NCI-H128 (cell line): Measurements from ENCODE around the gene BCAS1.
"Not testable (repeated sequence)": the region's sequence is repeated elsewhere in the genome, so short reads cannot be mapped to it uniquely, and the experiment has no call there.

Source experiments
- DNase-seq: peaks from one replicate; lab custom pipeline; 2025; ENCODE audit not compliant: unreplicated experiment; lab: John Stamatoyannopoulos, UW

BCAS1 gene

GRCh38 chr20:54020868-54021267 is 49.5 kb downstream of the BCAS1 start:
- no peak for DNase-seq

- no peak for DNase-seq
Observed at GRCh38 chr20:54020348-54020747, 50.0 kb downstream of the BCAS1 start.

GRCh38 chr20:54019585-54019984 is 50.8 kb downstream of the BCAS1 start:
- DNase-seq, result no peak

GRCh38 chr20:54019127-54019526 is 51.3 kb downstream of the BCAS1 start:
- DNase-seq, result no peak

DNA sequence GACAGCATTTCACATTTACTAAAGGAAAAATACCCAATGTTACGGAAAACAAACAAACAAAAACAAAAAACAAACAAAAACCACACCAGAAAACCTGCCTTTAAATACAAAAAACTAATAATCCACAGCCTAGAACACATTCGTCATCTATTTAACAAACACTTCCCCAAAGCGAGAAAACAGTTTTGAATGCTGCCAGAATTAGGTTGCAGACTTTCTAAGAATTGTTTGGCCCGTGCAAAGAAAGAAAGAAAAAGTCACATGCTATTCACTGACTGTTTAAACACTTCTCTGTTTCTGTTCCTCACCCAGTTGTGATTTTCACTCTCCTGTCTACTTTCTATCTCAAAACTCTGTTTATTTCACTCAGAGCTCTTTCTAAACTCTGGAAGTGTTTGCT is 52.5 kb downstream of the BCAS1 start:
- DNase-seq, result no peak

DNA sequence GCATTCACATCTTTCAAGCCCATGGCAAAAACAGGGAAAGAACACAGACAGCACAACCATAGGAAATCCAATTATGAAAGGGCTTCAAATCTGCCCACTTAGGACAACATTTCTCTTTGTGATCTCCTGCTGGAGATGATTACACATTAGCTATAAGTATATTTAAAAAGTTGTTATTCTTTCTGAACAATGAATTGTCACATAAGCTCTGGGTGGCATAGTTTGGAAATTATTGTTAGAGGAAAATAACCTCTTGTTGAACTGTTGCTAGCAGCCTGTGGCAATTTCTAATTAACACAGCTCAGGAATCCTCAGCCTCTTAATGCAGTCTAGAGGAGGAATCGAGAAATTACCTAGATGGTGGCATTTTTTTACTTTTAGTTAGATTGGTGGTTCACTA is 54.9 kb downstream of the BCAS1 start:
- no peak for DNase-seq

GRCh38 chr20:54014293-54014926 is 56.0 kb downstream of the BCAS1 start:
- no peak for DNase-seq

DNA sequence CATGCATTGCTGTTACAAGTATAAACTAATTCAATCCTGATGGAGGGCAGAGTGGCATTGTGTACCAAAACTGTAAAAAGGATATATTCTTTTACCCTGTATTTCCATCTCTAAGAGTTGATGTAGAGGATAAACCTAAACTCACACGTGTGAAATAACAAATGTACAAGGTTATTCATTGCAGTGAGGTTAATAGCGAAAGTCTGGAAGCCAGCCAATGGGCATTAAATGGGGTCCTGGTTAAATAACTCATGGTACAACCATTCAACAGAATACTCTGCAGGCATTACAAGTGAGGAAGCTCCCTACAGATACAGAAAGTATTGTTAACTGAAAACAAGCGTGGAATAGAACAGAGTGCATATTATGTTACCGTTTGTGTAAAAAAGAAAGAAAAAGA is 56.9 kb downstream of the BCAS1 start:
- no peak for DNase-seq

- DNase-seq, result no peak
Observed at GRCh38 chr20:54011346-54011745, 59.0 kb downstream of the BCAS1 start.

GRCh38 chr20:54006216-54006615 is 64.2 kb downstream of the BCAS1 start:
- not testable (repeated sequence) for DNase-seq

GRCh38 chr20:54005524-54005923 is 64.9 kb downstream of the BCAS1 start:
- DNase-seq, result no peak

GRCh38 chr20:54004445-54004844 is 65.9 kb downstream of the BCAS1 start:
- no peak for DNase-seq

- no peak for DNase-seq
Observed at GRCh38 chr20:54002741-54003140, 67.7 kb downstream of the BCAS1 start.

- no peak for DNase-seq
Observed at GRCh38 chr20:54002056-54002575, 68.3 kb downstream of the BCAS1 start.

- no peak for DNase-seq
Observed at GRCh38 chr20:54000914-54001313, 69.5 kb downstream of the BCAS1 start.

DNA sequence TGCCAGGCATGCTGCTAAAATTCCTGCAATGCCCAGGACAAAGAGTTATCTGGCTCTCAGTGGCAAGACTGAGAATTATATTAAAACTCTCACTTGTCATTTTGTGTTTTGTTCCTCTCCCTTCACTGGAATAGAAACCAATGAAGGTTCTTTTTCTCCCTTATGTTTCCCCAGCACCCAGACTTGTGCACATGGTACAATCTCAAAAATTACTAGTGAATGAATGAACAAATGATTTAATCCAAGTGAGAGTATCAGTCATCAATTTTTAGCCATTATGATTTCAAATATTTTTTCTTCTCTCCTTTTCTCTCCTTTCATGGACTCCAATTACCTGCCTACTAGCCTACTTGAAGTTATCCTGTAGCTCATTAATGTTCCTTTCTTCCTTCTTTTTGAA is 70.1 kb downstream of the BCAS1 start:
- DNase-seq, result no peak

DNA sequence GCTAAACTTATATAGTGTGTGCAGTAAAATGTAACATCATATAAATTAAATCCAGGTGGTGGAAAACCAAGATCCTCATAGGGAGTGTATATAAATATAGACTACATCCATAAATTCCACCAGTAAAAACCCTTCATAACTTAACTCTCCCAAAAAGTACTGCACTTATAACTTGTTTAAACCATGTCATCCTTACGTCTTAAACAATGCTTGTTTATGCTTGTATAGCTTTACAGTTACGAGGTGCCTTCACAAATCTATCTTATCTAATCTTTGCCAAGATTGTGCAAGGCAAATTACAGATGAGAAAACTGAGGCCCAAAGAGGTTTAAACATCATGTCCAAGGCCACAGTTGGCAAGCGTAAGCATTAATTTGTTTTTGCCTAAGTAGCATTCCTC is 71.3 kb downstream of the BCAS1 start:
- DNase-seq, result no peak

DNA sequence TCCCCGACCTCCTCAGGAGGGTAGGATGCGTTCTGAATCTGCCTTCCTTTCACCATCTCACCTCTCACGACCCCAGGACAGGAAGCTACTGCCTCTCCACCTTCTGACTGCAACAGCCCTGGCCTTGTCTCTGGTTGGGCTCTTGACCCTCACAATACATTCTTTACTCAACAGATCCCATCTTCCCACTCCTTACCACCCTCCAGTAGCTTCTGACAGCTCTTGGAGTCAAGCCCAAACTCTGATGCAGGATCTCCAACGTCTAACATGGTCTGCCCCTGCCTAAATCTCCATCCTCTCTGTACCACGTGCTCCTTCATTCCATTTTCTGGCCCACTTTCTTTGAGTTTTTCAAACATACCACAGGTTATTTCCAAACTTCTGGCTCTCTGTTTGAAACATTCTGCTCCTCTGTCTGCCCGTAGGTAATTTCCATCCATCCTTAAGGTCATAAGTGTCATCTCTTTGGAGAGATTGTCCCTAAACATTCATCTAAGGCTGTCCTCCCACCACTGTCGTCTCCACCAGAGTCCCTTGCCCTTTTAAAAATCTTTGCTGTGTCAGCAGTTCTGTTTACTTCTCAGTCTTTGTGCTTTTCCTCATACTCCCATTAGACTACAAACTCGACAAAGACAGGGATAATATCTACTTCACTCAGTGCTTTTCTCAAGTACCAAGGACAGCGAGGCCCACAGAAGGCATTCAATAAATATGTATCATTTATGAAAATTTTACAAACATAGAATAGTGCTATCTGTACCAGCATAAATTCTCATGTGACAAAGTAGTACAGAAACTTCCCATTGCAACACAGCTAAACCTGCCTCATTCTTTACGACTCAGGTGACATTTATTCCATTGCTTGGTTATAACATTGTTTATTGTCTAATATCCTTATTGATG is 73.6 kb downstream of the BCAS1 start:
- DNase-seq, result no peak

DNA sequence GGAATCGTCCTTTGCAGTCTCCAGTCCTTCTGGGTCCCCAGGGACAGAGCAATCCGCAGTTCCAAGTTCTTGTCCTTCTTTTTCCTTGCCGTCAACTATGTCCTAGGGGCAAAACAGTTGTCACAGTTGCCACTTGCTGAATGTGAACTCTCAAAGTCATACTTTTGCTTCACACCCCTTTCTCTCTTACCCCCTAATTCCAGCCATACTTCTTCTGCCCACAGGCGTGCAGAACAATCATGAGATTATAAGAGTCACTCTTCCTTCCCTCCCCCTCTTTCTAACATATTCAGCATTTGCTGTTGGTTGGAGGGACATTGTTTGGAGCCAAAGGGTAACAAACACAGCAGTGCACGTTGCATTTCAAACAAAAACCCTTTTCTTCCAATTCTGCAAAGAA is 74.4 kb downstream of the BCAS1 start:
- DNase-seq, result no peak

DNA sequence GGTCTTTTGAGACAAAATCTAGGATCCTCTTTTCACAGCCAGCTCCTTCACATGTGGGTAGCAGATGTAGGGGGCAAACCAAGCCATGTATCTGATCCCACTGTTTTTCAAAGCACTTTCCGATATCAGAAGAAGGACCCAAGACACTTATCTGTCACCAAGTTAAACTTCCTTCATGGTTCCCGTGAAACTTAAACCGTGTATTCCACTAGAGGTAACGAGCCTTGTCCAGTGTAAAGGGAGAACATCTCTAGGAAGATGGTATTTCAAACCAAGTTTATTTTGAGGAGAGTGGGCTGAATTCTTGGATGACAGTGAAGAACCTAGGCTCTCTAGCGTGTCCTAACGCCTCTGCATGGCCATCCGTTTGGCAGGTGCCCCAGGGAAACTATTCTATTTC is 76.3 kb downstream of the BCAS1 start:
- no peak for DNase-seq

DNA sequence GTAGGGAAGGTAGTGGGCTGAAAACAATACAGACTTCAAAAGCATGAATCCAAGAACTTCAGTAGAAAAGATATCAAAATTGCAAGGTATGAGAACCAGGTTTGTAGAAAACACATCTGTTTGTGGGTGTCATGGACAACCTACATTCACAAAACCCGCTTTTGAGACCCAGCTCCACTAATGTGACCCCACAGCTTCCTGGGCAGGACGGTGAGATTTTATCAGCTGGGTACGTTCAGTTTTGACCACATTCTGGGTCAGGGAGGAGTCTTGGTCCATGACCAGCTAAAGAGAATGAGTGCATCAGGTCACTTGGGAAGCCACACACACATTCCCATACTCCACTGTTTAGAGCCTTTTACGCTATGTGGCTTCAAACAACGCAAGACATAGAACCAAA is 77.1 kb downstream of the BCAS1 start:
- DNase-seq, result no peak

DNA sequence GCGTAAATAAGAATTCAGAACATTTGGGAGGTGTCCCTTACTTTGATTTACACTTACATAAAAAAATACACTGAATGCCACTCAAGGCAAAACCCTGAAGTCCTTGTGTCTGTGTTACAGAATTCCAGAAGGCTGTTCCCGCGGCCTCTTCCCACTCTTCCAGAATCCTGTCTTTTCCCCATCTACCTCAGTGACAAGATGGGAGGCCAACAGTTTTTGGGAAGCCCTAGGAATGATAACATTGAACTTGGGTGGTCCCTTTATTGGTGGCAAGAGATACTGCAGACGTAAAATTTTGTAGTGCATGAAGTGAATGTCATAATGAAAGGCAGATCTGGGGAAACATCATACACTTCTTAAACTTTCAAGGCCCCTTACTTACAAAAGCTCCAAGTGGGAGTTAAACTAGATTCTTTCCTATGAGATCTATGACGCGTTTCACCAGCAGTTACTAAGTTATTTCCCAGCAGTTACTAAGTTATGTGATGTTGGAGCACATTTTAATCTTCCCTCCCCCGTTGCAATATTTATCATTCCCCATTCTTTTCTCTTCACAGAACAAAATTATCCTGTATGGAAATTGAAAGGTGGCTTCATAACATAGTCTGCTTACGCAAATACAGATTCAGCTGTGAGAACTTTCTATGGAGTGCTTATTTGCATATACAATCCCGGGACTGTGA is 79.5 kb downstream of the BCAS1 start:
- DNase-seq, result no peak
